HepG2 (cell line): ENCODE results near the gene ENHO. TPM values are rescaled to one million over a fixed set of nuclear protein-coding genes. Genes with fewer than 3 reads are reported as not detected.

Experiments used
- ATAC-seq: fragments of 200-7000 bp; cut with Tn5 transposase; 3 replicates; pipeline ENCODE4 v1.9.1; 2020; ENCODE audit warnings: mild to moderate bottlenecking, moderate library complexity
- BruUV-seq: library from RNA; stranded (reverse); fragments of 400-500 nt; replicated peaks from 2 replicates; lab custom pipeline; 2021; lab: Mats Ljungman, UMichigan
- CTCF ChIA-PET: fragments of 300-600 bp; formaldehyde crosslinking; extraction: SDS; loops from one replicate; lab custom pipeline; 2021; ENCODE audit warnings: low total read pairs, inconsistent platforms, low intra/inter-chr PET ratio; lab: Yijun Ruan, JAX
- POLR2A ChIA-PET: fragments of 350-600 bp; sonication (Branson Sonifier 250); formaldehyde crosslinking; loops from one replicate; lab custom pipeline; 2020; ENCODE audit warnings: antibody characterized with exemption, inconsistent platforms; lab: Yijun Ruan, JAX
- DNase-seq: peaks from one replicate; pipeline ENCODE4 v3.0.0-alpha.2; 2015; ENCODE audit warnings: low spot score
- FAIRE-seq: peaks from 3 replicates; lab custom pipeline; 2011; peaks lifted over from hg19 to GRCh38; lab: Jason Lieb, UNC
- H2AFZ ChIP-seq: one replicate; pipeline ENCODE4 v1.6.1; 2011; ENCODE audit warnings: low read length, inconsistent platforms
- H3K27ac ChIP-seq: fragments of 300-600 bp; 3 replicates; pipeline ENCODE4 v1.8.0; 2011; ENCODE audit warnings: mixed run types, mild to moderate bottlenecking, mixed read lengths, low read length, inconsistent platforms; ENCODE audit not compliant: insufficient read depth; ENCODE audit errors: extremely low read length
- H3K27me3 ChIP-seq, 2 experiments: fragments of 200-600 bp in 1 of 2; 2 replicates in 1 of 2; 3 replicates in 1 of 2; pipeline versions ENCODE4 v1.6.0 to v1.8.0; 2011; ENCODE audit warnings: low read length in 2 of 2, mild to moderate bottlenecking in 2 of 2, moderate library complexity in 2 of 2, inconsistent platforms in 1 of 2; ENCODE audit not compliant: insufficient read depth in 2 of 2, control insufficient read depth in 1 of 2
- H3K36me3 ChIP-seq, 2 experiments: fragments of 200-600 bp in 1 of 2; replicated peaks in 1 of 2; 2 replicates in 1 of 2; 3 replicates in 1 of 2; pipeline versions ENCODE4 v1.5.1 to v1.8.0; 2011; ENCODE audit warnings: low read length in 2 of 2, inconsistent platforms in 1 of 2; ENCODE audit not compliant: insufficient read depth in 2 of 2, control insufficient read depth in 1 of 2
- H3K4me1 ChIP-seq: 2 replicates; pipeline ENCODE4 v1.5.1; 2012; ENCODE audit warnings: low read length, inconsistent platforms; ENCODE audit not compliant: insufficient read depth
- H3K4me2 ChIP-seq: 2 replicates; pipeline ENCODE4 v1.6.0; 2011; ENCODE audit warnings: low read depth, low read length, inconsistent platforms
- H3K4me3 ChIP-seq, 3 experiments: fragments of 200-600 bp in 1 of 3; sonication (generic), shearing (Covaris generic) in 1 of 3; replicated peaks in 1 of 3; 2 replicates each; pipeline ENCODE4 v1.5.1; 2011 to 2016; ENCODE audit warnings: low read length in 3 of 3, inconsistent platforms in 2 of 3, low read depth in 2 of 3, mild to moderate bottlenecking in 2 of 3, control low read depth in 1 of 3, mixed read lengths in 1 of 3; ENCODE audit not compliant: insufficient read depth in 1 of 3
- H3K79me2 ChIP-seq: one replicate; pipeline ENCODE4 v1.6.1; 2011; ENCODE audit warnings: low read length, inconsistent platforms; ENCODE audit not compliant: insufficient read depth
- H3K9ac ChIP-seq: 2 replicates; pipeline ENCODE4 v1.6.0; 2011; ENCODE audit warnings: mild to moderate bottlenecking, low read depth, low read length, inconsistent platforms; ENCODE audit not compliant: insufficient read depth
- H3K9me3 ChIP-seq: 2 replicates; pipeline ENCODE4 v1.5.1; 2012; ENCODE audit warnings: mild to moderate bottlenecking, low read length
- H4K20me1 ChIP-seq: 2 replicates; pipeline ENCODE4 v1.6.0; 2011; ENCODE audit warnings: inconsistent platforms, mild to moderate bottlenecking, low read length, moderate library complexity; ENCODE audit not compliant: insufficient read depth
- ARNTL ChIP-seq: sonication (generic); formaldehyde crosslinking; IDR thresholded peaks from 2 replicates; pipeline ENCODE4 v1.4.0; 2020; ENCODE audit warnings: mild to moderate bottlenecking, missing genetic modification reagents
- ATF7-NPFF ChIP-seq: sonication (generic); formaldehyde crosslinking; IDR thresholded peaks from 2 replicates; pipeline ENCODE4 v1.8.1; 2023; ENCODE audit warnings: mild to moderate bottlenecking, low read depth, missing genetic modification reagents, moderate library complexity
- DNMT1 ChIP-seq: sonication (generic); formaldehyde crosslinking; IDR thresholded peaks from 2 replicates; pipeline ENCODE4 v1.5.1; 2020; ENCODE audit warnings: mild to moderate bottlenecking, missing genetic modification reagents
- HNRNPLL ChIP-seq: fragments of 200-400 bp; formaldehyde crosslinking; IDR thresholded peaks from 2 replicates; pipeline ENCODE4 v1.6.1; 2017; ENCODE audit warnings: mild to moderate bottlenecking, low read depth, low read length; ENCODE audit not compliant: poor library complexity, severe bottlenecking
- NPAS2 ChIP-seq: sonication (generic); formaldehyde crosslinking; IDR thresholded peaks from 2 replicates; pipeline ENCODE4 v1.8.0; 2022; ENCODE audit warnings: mild to moderate bottlenecking, missing genetic modification reagents, borderline replicate concordance
- SIN3B ChIP-seq: fragments of 150-350 bp; IDR thresholded peaks from 2 replicates; pipeline ENCODE4 v1.6.1; 2014; ENCODE audit warnings: low read length
- SRY ChIP-seq: sonication (generic); formaldehyde crosslinking; IDR thresholded peaks from 2 replicates; pipeline ENCODE4 v1.8.0; 2022; ENCODE audit warnings: mild to moderate bottlenecking, missing genetic modification reagents
- TBP ChIP-seq: sonication (generic); formaldehyde crosslinking; IDR thresholded peaks from 2 replicates; pipeline ENCODE4 v1.5.0; 2020; ENCODE audit warnings: missing genetic modification reagents
- ZNF326 ChIP-seq: sonication (generic); formaldehyde crosslinking; IDR thresholded peaks from 2 replicates; pipeline ENCODE4 v1.4.0; 2020; ENCODE audit warnings: missing genetic modification reagents, borderline replicate concordance
- ZNF441 ChIP-seq: sonication (generic); formaldehyde crosslinking; IDR thresholded peaks from 2 replicates; pipeline ENCODE4 v1.7.0; 2021; ENCODE audit warnings: missing genetic modification reagents, borderline replicate concordance
- whole genome bisulfite sequencing: methylation state at CpG from one replicate; pipeline ENCODE4 v1.1.6; 2017; ENCODE audit warnings: low lambda C conversion rate; 5-methylcytosine and 5-hydroxymethylcytosine counted together
- in situ Hi-C: cut with HindIII; loops from 2 replicates; pipeline ENCODE4 v1.10.0; 2017; ENCODE audit warnings: low pct_unique_long_range_greater_than_20kb; ENCODE audit not compliant: extremely low pct_ligation_motif_present
- intact Hi-C: fragments of 100-400 bp; cut with micrococcal nuclease; formaldehyde crosslinking; loops from one replicate; pipeline ENCODE4 v1.10.0; 2022; ENCODE audit not compliant: unreplicated experiment
- polyA plus RNA-seq, 8 experiments: library from polyadenylated mRNA; depleted of rRNA in 3 of 8; stranded (reverse) in 7 of 8; unstranded in 1 of 8; fragments of >200 nt; fragmentation: Illumina TruSeq in 4 of 8; extraction: Trizol in 4 of 8; gene quantifications; 2 replicates each; pipeline versions ENCODE4 v1.2.1 to v1.2.3, GENCODE V29; 2011 to 2016; ENCODE audit warnings: low read depth in 4 of 8, missing spikeins in 1 of 8, mixed read lengths in 1 of 8; ENCODE audit not compliant: insufficient read depth in 1 of 8
- total RNA-seq, 5 experiments: library from RNA; depleted of rRNA; stranded (reverse); fragments of >200 nt; fragmentation: Illumina TruSeq; extraction: Trizol; gene quantifications; 2 replicates each; pipeline ENCODE4 v1.2.3, GENCODE V29; 2016; ENCODE audit warnings: low read depth in 1 of 5
- TF ChIP-seq, protein P1 (sequence below): sonication (generic); formaldehyde crosslinking; IDR thresholded peaks from 2 replicates; pipeline ENCODE4; 2020; ENCODE audit warnings: missing genetic modification reagents, mild to moderate bottlenecking, borderline replicate concordance
- TF ChIP-seq, protein P2 (sequence below): sonication (generic); formaldehyde crosslinking; IDR thresholded peaks from 2 replicates; pipeline ENCODE4 v1.4.0; 2020; ENCODE audit warnings: missing genetic modification reagents
- TF ChIP-seq, protein P3 (sequence below): sonication (generic); formaldehyde crosslinking; IDR thresholded peaks from 2 replicates; pipeline ENCODE4 v1.8.0; 2022; ENCODE audit warnings: mild to moderate bottlenecking, missing genetic modification reagents; ENCODE audit not compliant: insufficient replicate concordance
- TF ChIP-seq, protein P4 (sequence below): sonication (generic); formaldehyde crosslinking; IDR thresholded peaks from 2 replicates; pipeline ENCODE4 v1.4.0; 2020; ENCODE audit warnings: missing genetic modification reagents

Gene ENHO
- total and polyA plus RNA-seq, 2 of the 13 experiments (the other 11 are each of a cell fraction or from before 2014, with no cell fraction given) = 0.08 to 0.60 TPM

DNA sequence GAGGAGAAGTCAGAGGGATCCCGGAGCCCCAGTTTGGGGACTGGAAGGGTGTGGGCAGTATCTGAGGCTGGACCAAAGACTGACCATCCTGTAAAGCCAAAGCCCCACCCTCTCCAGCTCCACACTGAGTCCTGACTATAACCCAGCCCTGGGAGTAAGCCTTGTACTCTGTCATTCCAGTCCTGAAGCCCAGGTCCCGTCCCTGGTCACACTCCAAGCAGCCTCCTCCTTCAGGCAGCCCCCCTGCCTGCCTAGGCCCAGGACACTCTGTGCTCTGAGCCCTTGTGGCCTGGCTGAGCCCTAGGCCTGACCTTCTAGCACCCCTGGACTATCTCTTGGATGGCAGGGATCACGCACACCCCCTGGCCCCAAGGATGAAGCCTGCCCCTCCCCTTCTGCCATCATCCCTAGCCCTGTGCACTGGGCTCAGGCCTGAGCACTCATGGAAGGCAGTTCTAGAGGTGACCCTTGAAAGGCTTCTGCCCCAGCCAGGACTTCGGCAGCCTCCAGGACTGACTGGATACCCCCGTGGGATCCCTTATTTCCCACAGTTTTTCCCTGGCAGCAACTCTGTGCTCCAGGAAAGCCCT lies 28.0 kb upstream of the ENHO start:
- 36% methylated on average over 2 of the region's 5 CpGs for WGBS
- no TSS peak for BruUV-seq
- ChIA-PET POLR2A (no interaction called here), CTCF (no interaction called here)
- no peaks in the 10 kb centered on the region for H3K9me3 ChIP-seq
- in situ Hi-C loops (loop anchor here (5.0 kb wide), 1 partner anchor 42 kb away; no protein-coding TSS in a partner anchor), intact Hi-C loops (no loop called here)
- DNase-seq (no peak), FAIRE-seq (no peak), ATAC-seq (no peak)
- H3K4me2 ChIP-seq = no peak overlapping the region
- H3K4me1 ChIP-seq = peaks cover 8% of the 10 kb centered on the region
- H3K36me3 ChIP-seq = no peaks in the 10 kb centered on the region
- H3K4me3 ChIP-seq = no peak overlapping the region
- no peak overlapping the region for H2AFZ ChIP-seq
- peaks cover 8 to 45% of the 10 kb centered on the region in 2 experiments; a peak in 4 of 5 replicates for H3K27me3 ChIP-seq
- peaks cover 7% of the 10 kb centered on the region; the same call in 1 of the 2 replicates for H4K20me1 ChIP-seq
- no peak overlapping the region for H3K9ac ChIP-seq
- H3K27ac ChIP-seq = no peak overlapping the region
- no peaks in the 10 kb centered on the region for H3K79me2 ChIP-seq
- TF ChIP-seq, protein P1, sequence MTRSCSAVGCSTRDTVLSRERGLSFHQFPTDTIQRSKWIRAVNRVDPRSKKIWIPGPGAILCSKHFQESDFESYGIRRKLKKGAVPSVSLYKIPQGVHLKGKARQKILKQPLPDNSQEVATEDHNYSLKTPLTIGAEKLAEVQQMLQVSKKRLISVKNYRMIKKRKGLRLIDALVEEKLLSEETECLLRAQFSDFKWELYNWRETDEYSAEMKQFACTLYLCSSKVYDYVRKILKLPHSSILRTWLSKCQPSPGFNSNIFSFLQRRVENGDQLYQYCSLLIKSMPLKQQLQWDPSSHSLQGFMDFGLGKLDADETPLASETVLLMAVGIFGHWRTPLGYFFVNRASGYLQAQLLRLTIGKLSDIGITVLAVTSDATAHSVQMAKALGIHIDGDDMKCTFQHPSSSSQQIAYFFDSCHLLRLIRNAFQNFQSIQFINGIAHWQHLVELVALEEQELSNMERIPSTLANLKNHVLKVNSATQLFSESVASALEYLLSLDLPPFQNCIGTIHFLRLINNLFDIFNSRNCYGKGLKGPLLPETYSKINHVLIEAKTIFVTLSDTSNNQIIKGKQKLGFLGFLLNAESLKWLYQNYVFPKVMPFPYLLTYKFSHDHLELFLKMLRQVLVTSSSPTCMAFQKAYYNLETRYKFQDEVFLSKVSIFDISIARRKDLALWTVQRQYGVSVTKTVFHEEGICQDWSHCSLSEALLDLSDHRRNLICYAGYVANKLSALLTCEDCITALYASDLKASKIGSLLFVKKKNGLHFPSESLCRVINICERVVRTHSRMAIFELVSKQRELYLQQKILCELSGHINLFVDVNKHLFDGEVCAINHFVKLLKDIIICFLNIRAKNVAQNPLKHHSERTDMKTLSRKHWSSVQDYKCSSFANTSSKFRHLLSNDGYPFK (CRISPR knock-in tag) = no peak
- TF ChIP-seq DNMT1 (CRISPR knock-in tag) (no peak), TBP (CRISPR knock-in tag) (no peak), ZNF326 (CRISPR knock-in tag) (no peak), ARNTL (CRISPR knock-in tag) (no peak), HNRNPLL (no peak), SIN3B (no peak), NPAS2 (no peak), SRY (CRISPR knock-in tag) (no peak), ZNF441 (CRISPR knock-in tag) (no peak), ATF7-NPFF (no peak)
- TF ChIP-seq, protein P2, sequence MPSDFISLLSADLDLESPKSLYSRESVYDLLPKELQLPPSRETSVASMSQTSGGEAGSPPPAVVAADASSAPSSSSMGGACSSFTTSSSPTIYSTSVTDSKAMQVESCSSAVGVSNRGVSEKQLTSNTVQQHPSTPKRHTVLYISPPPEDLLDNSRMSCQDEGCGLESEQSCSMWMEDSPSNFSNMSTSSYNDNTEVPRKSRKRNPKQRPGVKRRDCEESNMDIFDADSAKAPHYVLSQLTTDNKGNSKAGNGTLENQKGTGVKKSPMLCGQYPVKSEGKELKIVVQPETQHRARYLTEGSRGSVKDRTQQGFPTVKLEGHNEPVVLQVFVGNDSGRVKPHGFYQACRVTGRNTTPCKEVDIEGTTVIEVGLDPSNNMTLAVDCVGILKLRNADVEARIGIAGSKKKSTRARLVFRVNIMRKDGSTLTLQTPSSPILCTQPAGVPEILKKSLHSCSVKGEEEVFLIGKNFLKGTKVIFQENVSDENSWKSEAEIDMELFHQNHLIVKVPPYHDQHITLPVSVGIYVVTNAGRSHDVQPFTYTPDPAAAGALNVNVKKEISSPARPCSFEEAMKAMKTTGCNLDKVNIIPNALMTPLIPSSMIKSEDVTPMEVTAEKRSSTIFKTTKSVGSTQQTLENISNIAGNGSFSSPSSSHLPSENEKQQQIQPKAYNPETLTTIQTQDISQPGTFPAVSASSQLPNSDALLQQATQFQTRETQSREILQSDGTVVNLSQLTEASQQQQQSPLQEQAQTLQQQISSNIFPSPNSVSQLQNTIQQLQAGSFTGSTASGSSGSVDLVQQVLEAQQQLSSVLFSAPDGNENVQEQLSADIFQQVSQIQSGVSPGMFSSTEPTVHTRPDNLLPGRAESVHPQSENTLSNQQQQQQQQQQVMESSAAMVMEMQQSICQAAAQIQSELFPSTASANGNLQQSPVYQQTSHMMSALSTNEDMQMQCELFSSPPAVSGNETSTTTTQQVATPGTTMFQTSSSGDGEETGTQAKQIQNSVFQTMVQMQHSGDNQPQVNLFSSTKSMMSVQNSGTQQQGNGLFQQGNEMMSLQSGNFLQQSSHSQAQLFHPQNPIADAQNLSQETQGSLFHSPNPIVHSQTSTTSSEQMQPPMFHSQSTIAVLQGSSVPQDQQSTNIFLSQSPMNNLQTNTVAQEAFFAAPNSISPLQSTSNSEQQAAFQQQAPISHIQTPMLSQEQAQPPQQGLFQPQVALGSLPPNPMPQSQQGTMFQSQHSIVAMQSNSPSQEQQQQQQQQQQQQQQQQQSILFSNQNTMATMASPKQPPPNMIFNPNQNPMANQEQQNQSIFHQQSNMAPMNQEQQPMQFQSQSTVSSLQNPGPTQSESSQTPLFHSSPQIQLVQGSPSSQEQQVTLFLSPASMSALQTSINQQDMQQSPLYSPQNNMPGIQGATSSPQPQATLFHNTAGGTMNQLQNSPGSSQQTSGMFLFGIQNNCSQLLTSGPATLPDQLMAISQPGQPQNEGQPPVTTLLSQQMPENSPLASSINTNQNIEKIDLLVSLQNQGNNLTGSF (CRISPR knock-in tag) = no peak
- TF ChIP-seq, protein P3, sequence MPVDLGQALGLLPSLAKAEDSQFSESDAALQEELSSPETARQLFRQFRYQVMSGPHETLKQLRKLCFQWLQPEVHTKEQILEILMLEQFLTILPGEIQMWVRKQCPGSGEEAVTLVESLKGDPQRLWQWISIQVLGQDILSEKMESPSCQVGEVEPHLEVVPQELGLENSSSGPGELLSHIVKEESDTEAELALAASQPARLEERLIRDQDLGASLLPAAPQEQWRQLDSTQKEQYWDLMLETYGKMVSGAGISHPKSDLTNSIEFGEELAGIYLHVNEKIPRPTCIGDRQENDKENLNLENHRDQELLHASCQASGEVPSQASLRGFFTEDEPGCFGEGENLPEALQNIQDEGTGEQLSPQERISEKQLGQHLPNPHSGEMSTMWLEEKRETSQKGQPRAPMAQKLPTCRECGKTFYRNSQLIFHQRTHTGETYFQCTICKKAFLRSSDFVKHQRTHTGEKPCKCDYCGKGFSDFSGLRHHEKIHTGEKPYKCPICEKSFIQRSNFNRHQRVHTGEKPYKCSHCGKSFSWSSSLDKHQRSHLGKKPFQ (CRISPR knock-in tag) = no peak
- TF ChIP-seq, protein P4, sequence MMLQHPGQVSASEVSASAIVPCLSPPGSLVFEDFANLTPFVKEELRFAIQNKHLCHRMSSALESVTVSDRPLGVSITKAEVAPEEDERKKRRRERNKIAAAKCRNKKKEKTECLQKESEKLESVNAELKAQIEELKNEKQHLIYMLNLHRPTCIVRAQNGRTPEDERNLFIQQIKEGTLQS (CRISPR knock-in tag) = no peak
